ENCODE data around the gene EPHA8. TPM values are rescaled to one million over a fixed set of nuclear protein-coding genes. Genes with fewer than 3 reads are reported as not detected.

The EPHA8 gene
- total and polyA plus RNA-seq, 2 of the 4 experiments (the other 2 are of a cell fraction): not detected

GRCh38 chr1:22626237-22627157 is 63.2 kb downstream of the EPHA8 start:
- Histone ChIP-seq H3K18ac (ENCODE audit: low read depth, low read length) (no peak overlapping the region), H3K9me1 (ENCODE audit: insufficient read depth, low read length) (no peaks in the 10 kb centered on the region), H3K4me3 (ENCODE audit: insufficient read depth, low read depth, low read length) (no peak overlapping the region), H4K20me1 (ENCODE audit: insufficient read depth, low read length) (peaks cover 3% of the 10 kb centered on the region; the same call in 1 of the 2 replicates), H3K27me3 (ENCODE audit: control insufficient read depth, insufficient read depth, low read length) (peaks cover 63% of the 10 kb centered on the region), H2BK120ac (ENCODE audit: low read depth, low read length) (no peak overlapping the region), H3K79me1 (ENCODE audit: low read depth in 1 of 2, low read length in 2 of 2) (no peaks in the 10 kb centered on the region), H3K27ac (ENCODE audit: insufficient read depth, low read length) (no peak overlapping the region), H3K9ac (ENCODE audit: low read depth, low read length) (no peak overlapping the region), H3K4me1 (ENCODE audit: control insufficient read depth, insufficient read depth, low read length) (no peaks in the 10 kb centered on the region), H4K5ac (ENCODE audit: low read depth, low read length) (no peak overlapping the region), H4K8ac (ENCODE audit: low read depth in 2 of 2, low read length in 2 of 2) (no peak overlapping the region), H2AFZ (replicated peaks; ENCODE audit: low read length, poor library complexity) (no peak overlapping the region), H3K9me3 (ENCODE audit: control insufficient read depth, insufficient read depth, low read length) (no peaks in the 10 kb centered on the region), H2AK5ac (ENCODE audit: low read depth, low read length) (no peak overlapping the region), H3K14ac (replicated peaks; ENCODE audit: low read depth, low read length) (no peak overlapping the region), H2BK15ac (ENCODE audit: low read depth, low read length) (no peak overlapping the region), H3K4ac (ENCODE audit: low read depth, low read length) (no peak overlapping the region), H2BK20ac (ENCODE audit: low read depth, low read length) (no peak overlapping the region), H3K56ac (ENCODE audit: extremely low read depth, insufficient read depth, low read length) (no peak overlapping the region), H2AK9ac (replicated peaks; ENCODE audit: low read depth, low read length, poor library complexity) (no peak overlapping the region), H3K4me2 (ENCODE audit: low read depth, low read length) (no peak overlapping the region), H4K91ac (ENCODE audit: insufficient read depth, low read depth, low read length) (no peak overlapping the region), H3K23ac (ENCODE audit: low read depth, low read length) (no peak overlapping the region), H3K36me3 (ENCODE audit: control insufficient read depth, insufficient read depth, low read length) (no peaks in the 10 kb centered on the region), H2BK5ac (ENCODE audit: low read depth, low read length, poor library complexity, severe bottlenecking) (no peak overlapping the region)
- BruUV-seq (replicated peaks): no TSS peak
- in situ Hi-C loops (cut with MboI; ENCODE audit: low sequenced_read_pairs) (no loop called here), intact Hi-C loops (cut with micrococcal nuclease) (no loop called here), dilution Hi-C loops (cut with HindIII; ENCODE audit: low sequenced_read_pairs, unreplicated experiment) (no loop called here)
- WGBS, 2 experiments (ENCODE audit: extremely low coverage in 2 of 2, insufficient read length in 1 of 2): 20% methylated on average over 3 of the region's 20 CpGs; no CpG with 5 or more reads in 1 of the 2 experiments
- ChIA-PET CTCF (no interaction called here), POLR2A (ENCODE audit: unreplicated experiment) (no interaction called here)
- TF ChIP-seq FOS (IDR thresholded peaks at IDR 0.05; ENCODE audit: low read depth, low read length): no peak
- TF ChIP-seq BHLHE40 (IDR thresholded peaks at IDR 0.05; ENCODE audit: low read depth, low read length): no peak
- TF ChIP-seq USF2 (IDR thresholded peaks at IDR 0.05; ENCODE audit: low read depth, low read length): no peak
- TF ChIP-seq RFX5 (IDR thresholded peaks at IDR 0.05; ENCODE audit: low read depth, low read length): no peak
- ATAC-seq (ENCODE audit: low read depth) (no peak), DNase-seq (no peak)
